SK-MEL-5 (cell line): Measurements from ENCODE around the gene MIF. TPM values are rescaled to one million over a fixed set of nuclear protein-coding genes. Genes with fewer than 3 reads are reported as not detected.
"Not testable (repeated sequence)": the region's sequence is repeated elsewhere in the genome, so short reads cannot be mapped to it uniquely, and the experiment has no call there.

Source experiments
- DNase-seq: peaks from one replicate; pipeline ENCODE4 v3.0.0-alpha.2; 2016; ENCODE audit warnings: low read depth, low spot score
- in situ Hi-C: cut with HindIII; loops from 2 replicates; pipeline ENCODE4 v1.10.0; 2016; ENCODE audit warnings: low sequenced_read_pairs, high pct_unique_total_duplicates, low pct_unique_long_range_greater_than_20kb
- total RNA-seq: library from RNA; depleted of rRNA; stranded (reverse); fragments of >200 nt; shearing (Covaris generic); gene quantifications from 2 replicates; pipeline ENCODE4 v1.2.3, GENCODE V29; 2014

The MIF gene
- total RNA-seq, 1 experiment from 2014 or later, result 896 TPM

- DNase-seq, in situ Hi-C loops: not testable (repeated sequence)
Observed at GRCh38 chr22:23864499-23865154, 29.6 kb upstream of the MIF start.

DNA sequence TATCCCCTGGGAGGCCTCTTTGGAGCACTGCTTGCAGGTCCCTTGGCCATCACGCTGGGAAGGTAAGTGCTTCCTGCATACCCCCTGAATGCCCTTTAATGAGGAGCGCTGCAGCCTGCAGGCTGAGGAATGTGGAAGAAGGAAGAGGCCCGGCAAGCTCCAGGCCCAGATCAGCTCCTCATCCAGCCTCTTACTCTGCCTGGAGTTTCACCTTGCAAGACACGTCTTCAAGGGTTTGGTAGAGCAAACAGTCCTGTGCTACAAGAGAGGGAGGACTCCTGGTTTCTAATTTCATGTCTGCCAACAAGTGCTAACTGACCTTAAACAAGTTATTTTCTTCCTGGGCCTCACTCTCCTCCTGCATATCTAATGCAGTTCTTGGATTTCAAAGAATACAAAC is 25.6 kb upstream of the MIF start:
- no peak for DNase-seq
- in situ Hi-C loops, result no loop called here

- peak; percentile 91 for DNase-seq
- in situ Hi-C loops, result no loop called here
Observed at GRCh38 chr22:23874871-23875270, 19.3 kb upstream of the MIF start.

DNA sequence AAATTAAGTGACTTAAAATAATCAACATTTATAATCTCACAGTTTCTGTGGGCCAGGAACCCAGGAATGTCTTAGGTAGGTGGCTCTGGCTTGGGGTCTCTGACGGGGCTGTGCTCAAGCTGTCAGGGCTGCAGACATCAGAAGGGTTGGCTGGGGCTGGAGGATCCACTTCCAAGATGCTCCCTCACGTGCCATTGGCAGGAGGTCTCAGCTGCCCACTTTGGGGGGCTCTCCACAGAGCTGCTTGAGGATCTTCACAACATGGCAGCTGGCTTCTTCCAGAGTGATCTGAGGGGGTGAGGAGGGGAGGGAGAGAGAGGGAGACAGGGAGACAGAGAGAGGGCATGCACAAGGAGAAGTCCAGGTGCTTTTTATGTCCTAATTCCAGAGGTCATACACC is 18.4 kb upstream of the MIF start:
- DNase-seq, result no peak
- in situ Hi-C loops, result no loop called here

GRCh38 chr22:23877566-23877965 is 16.6 kb upstream of the MIF start:
- in situ Hi-C loops, result no loop called here
- DNase-seq, result no peak

- no peak for DNase-seq
- in situ Hi-C loops, result no loop called here
Observed at GRCh38 chr22:23878219-23878618, 16.0 kb upstream of the MIF start.

DNA sequence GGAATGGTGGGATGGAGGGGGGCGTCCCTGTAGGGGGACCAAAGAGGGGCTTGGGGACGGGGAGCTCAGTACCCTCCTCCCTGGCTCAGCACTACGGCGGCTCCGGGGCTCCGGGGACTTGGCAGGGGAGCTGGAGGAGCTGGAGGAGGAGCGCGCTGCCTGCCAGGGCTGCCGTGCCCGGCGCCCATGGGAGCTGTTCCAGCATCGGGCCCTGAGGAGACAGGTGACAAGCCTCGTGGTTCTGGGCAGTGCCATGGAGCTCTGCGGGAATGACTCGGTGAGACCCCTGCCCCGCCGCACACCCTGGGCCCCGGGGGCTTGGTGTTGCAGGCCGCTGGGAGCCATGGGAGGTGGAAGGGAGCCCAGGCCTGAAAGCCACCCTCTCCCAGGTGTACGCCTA is 11.8 kb upstream of the MIF start:
- in situ Hi-C loops, result no loop called here
- no peak for DNase-seq

DNA sequence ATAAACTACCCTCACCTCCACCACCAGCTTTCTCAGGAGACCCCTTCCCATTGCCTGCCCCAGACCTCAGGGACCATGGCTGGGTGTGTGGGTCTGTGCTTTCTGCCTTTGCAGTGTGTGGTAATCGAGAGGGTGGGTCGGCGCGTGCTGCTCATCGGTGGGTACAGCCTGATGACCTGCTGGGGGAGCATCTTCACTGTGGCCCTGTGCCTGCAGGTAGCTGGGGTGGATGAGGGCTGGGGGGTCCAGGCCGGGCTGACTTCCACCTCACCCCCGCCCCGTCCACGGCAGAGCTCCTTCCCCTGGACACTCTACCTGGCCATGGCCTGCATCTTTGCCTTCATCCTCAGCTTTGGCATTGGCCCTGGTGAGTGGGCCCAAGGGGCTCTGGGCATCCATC is 10.5 kb upstream of the MIF start:
- no peak for DNase-seq
- in situ Hi-C loops, result no loop called here

DNA sequence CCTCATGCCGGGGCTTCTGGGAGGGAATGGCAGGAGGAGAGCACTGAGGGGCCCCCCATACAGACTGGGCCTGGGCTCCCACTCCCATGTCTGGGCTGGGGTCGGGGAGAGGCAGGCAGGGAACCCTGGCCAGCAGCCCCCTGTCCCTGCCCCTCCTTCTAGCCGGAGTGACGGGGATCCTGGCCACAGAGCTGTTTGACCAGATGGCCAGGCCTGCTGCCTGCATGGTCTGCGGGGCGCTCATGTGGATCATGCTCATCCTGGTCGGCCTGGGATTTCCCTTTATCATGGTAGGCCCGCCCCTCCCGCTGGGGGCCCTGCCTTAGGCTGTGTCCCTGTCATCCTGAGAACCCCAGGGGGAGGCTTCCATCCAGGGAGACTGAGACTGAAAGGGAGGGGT is 10.0 kb upstream of the MIF start:
- DNase-seq, result no peak
- in situ Hi-C loops, result no loop called here

- peak; percentile 81 for DNase-seq
- in situ Hi-C loops, result no loop called here
Observed at GRCh38 chr22:23888615-23889401, 5.4 kb upstream of the MIF start.

DNA sequence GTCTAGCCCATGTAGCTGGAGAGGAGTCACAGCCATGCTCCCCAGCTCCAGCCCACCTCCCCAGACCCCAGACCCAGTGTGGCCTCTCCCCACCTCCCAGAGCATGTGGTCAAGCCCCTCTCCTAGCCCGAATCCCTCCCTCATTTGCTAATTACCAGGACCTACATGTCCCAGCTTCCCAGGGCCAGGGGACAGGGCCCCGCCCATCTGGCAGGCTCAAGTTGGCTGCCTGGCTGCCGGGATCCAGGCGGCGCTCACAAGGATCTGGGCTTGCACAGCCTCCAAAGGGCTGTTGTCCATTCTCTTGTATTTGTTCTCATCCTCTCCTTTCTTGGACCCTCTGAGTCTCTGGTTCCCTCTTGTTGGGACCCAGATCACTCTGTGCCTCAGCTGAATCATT is 4.6 kb upstream of the MIF start:
- DNase-seq, result no peak
- in situ Hi-C loops, result no loop called here

DNA sequence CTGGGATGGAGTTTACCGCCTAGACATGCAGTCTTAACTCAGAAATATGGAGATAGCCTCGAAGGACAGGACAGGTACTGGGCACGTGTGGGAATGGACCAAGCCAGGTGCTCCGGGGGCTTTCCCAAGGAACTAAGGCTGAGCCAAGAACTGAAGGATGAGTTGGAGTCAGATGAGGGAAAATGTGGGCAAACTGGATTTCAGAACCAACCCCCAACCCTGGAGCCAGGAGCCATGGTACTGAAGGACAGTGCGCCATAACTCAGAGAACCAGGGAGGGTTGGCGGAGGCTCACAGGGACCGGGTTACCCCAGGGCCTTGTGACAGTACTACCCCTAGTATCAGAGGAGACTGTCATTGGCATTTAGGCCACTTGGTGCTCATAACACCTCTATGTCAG is 2.5 kb upstream of the MIF start:
- no peak for DNase-seq
- in situ Hi-C loops, result no loop called here

- in situ Hi-C loops, result no loop called here
Observed at GRCh38 chr22:23892130-23892529, 2.1 kb upstream of the MIF start.

GRCh38 chr22:23892706-23893105 is 1.5 kb upstream of the MIF start:
- DNase-seq, result no peak
- in situ Hi-C loops, result no loop called here

More at GRCh38 chr22:23892130-23892529, 2.1 kb upstream of the MIF start:
- DNase-seq, result no peak

DNA sequence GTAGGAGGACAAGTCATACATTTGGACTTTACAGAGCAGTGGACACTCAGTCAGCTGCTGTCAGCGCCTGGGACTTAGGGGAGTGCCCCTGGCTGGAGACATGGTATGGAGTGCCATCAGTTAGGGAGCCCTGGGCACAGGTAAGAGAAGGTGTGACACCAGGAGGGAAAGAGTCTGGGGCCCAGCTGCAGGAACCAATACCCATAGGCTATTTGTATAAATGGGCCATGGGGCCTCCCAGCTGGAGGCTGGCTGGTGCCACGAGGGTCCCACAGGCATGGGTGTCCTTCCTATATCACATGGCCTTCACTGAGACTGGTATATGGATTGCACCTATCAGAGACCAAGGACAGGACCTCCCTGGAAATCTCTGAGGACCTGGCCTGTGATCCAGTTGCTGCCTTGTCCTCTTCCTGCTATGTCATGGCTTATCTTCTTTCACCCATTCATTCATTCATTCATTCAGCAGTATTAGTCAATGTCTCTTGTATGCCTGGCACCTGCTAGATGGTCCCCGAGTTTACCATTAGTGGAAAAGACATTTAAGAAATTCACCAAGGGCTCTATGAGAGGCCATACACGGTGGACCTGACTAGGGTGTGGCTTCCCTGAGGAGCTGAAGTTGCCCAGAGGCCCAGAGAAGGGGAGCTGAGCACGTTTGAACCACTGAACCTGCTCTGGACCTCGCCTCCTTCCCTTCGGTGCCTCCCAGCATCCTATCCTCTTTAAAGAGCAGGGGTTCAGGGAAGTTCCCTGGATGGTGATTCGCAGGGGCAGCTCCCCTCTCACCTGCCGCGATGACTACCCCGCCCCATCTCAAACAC is 850 bp upstream of the MIF start:
- in situ Hi-C loops, result no loop called here
- DNase-seq, result no peak

GRCh38 chr22:23894710-23895598 is 771 bp downstream of the MIF start:
- DNase-seq, result peak; percentile 88
- in situ Hi-C loops, result no loop called here

GRCh38 chr22:23895599-23896144 is 1.5 kb downstream of the MIF start:
- in situ Hi-C loops, result no loop called here
- DNase-seq, result no peak
